A172 (cell line): ENCODE data around the gene PEX6. TPM values are rescaled to one million over a fixed set of nuclear protein-coding genes. Genes with fewer than 3 reads are reported as not detected.
"Not testable (repeated sequence)": the region's sequence is repeated elsewhere in the genome, so short reads cannot be mapped to it uniquely, and the experiment has no call there.

ENCODE experiments used
- DNase-seq: peaks from one replicate; pipeline ENCODE4 v3.0.0-alpha.2; 2015; ENCODE audit warnings: low spot score
- total RNA-seq: library from RNA; depleted of rRNA; stranded (reverse); fragments of >200 nt; shearing (Covaris generic); gene quantifications from 2 replicates; pipeline ENCODE4 v1.2.3, GENCODE V29; 2014

Gene PEX6
- total RNA-seq, 1 experiment from 2014 or later = 8.2 TPM

DNA sequence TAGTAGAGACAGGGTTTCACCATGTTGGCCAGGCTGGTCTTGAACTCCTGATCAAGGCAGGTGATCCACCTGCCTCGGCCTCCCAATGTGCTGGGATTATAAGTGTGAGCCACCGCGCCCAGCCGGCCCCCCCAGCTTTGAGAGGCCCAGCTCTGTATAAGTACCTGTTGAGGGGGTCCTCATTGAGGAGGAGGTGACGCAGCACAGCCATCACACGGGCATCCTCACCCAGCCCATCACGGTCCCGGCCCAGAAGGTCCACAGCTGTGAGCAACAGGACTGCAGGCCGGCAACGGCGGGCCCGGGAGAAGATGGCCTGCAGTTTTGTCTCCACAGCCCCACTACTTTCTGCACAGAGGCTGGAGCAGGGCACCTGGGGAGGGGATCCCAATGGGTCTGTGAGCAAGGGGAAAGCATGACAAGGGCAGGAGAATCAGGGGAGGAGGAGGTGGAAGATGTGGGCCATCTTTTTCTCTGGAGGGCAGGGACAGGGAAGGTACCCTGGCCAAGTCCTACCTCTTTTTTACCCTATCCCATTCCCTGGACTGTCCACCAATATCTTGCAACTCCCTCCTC, 10.8 kb downstream of the PEX6 start:
- no peak for DNase-seq

DNA sequence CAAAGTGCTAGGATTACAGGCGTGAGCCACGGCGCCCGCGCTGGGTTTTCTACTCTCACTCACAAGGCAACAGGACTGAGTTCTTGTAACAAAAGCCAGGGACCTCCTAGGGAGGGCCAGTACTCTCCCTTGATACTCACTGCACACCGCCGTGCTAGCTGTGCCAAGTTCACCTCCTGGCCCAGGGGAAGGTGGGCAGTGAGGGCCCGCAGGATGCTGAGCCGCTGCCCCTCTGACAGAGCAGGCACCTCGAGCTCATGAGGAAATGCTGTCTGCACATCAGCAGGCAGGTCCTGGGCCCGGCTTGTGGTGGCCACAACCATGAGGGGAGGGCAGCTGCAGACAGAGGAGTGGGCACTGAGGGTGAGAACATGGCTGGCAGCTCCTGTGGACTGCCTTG, 11.8 kb downstream of the PEX6 start:
- no peak for DNase-seq

DNA sequence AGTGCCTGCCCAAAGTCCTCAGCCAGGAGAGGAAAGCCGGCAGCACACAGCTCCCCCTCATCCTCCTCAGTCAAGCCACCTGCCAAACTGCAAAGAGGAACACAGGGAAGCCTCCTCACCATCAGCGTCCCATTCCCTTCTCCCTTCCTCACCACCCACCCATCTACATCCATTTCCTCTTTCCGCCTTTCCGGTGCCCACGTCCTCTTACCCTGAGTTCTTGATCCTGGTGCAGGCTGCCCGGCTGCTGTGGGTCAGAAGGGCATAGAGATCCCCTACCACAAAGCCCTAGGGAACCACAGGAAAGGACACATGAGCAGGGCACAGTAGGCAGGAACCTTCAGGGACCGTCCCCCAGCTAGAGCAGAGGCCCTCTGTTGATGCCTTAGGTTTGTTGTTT, 12.4 kb downstream of the PEX6 start:
- DNase-seq = no peak

DNA sequence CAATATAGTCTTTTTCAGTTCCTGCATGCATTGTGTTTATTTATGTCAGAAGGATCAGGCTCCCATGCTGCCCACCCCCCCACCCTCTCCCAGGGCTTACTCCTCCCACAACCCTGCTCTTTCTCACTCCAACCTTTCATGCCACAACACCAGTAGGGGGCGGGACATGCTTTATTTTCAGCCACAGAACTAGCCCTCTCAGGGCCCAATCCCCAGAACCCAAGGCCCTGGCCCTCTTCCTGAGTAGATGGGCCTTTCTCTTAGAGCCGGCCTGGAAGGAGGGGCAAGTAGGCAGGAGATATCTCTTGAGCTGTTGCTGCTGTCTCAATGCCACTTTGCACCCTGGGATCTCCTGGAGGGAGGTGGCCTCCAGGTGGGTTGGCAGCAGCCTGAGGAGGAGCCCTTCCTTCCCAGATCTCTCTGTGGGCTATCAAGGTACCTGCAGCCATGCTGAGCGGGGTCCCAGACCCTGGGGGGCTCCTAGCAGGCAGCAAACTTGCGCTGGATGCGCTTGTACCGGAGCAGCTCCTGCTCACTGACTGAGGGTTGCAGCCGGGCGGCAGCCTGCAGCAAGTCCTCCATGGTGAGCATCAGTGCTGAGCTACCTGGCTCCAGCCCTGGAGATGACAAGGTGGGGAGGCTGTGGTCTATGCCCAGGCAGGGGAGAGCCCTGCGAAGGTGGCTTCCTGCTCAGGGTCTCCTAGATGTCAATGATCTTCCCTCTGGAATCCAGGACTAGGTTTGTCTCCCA, 15.0 kb downstream of the PEX6 start:
- DNase-seq = peak; percentile 45

DNA sequence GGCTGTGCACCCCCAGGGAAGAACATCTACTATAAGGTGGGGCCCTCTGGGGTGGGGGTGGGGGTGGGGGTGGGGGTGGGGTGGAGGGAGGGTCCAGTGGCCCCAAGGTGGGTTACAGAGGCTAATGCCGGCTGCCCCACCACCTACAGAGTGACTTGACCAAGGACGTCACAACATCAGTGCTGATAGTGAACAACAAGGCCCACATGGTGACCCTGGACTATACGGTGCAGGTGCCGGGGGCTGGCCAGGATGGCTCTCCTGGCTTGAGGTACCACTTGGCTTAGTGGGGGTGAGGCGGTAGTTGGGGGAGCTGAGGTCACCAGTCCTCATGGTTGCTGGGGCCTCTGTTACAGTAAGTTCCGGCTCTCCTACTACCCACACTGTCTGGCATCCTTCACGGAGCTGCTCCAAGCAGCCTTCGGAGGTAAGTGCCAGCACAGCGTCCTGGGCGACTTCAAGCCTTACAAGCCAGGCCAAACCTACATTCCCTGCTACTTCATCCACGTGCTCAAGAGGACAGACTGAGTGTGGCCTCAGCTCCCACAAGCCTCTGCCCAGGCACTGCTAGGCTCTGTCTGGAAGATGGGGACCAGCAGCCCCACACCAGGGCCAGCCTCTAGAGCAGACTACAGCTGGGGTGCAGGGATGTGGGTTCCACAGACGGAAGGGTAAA, 15.7 kb downstream of the PEX6 start:
- DNase-seq = no peak

DNA sequence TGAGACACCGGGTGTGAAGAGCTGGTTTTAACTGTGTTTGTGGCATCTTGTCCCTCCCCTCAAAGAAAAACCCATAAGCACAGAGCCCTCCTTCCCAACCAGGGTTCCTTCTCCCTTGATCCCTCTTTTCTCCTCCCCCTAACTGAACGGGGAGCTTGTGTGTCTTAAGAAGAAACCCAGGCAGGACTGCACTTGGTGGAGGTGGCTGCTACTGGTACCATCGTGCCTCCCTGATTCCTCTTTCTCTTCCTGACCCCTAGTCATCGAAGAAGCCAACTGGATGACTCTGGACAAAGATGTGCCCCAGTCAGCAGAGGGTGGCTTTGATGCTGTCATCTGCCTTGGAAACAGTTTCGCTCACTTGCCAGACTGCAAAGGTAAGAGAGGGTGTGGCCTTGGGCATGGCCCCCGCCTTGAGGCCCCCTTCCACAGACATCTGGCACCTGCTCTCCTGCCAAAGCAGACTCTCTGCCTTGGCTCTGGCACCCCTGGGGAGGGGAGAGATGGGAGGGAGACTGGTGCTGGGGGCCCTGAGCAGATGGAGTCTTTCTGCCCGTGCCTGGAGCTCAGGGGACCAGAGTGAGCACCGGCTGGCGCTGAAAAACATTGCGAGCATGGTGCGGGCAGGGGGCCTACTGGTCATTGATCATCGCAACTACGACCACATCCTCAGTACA, 16.3 kb downstream of the PEX6 start:
- DNase-seq = no peak

DNA sequence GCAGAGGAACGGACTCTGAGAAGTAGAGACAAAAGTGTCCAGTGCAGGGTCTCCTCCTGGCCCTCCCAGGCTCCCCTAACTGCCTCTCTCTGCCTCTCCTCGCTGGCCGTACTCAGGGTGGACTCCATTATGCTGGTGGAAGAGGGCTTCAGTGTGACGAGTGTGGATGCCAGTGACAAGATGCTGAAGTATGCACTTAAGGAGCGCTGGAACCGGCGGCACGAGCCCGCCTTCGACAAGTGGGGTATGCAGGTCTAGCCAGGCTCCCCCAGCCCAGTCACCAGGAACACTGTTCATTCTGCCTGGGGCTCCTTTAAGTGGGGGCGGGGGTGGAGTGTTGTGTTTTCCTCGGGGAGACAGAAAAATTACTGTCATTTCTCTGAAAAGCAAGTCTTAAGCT, 16.9 kb downstream of the PEX6 start:
- DNase-seq = no peak

DNA sequence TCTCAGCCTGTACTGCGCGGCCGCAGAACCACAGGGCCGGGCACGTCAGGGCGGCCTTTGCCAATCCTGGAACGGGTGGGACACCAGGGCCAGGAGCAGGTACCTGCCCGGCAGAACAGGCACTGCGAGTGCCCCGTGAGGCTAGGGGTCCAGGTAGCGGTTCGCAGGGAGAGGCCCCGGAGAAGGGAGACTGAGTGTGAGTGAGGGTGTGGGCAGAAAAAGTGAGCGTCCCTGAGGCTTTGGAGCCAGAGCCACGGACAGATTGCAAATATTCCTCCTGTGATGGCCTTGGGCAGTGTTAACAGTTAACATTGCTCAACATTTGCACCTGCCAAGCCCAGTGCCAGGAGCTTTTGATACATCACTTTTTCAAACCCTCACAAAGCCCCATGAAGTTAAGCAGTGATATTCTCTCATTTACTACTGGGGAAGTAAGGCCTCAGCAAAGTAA, 17.9 kb downstream of the PEX6 start:
- no peak for DNase-seq

DNA sequence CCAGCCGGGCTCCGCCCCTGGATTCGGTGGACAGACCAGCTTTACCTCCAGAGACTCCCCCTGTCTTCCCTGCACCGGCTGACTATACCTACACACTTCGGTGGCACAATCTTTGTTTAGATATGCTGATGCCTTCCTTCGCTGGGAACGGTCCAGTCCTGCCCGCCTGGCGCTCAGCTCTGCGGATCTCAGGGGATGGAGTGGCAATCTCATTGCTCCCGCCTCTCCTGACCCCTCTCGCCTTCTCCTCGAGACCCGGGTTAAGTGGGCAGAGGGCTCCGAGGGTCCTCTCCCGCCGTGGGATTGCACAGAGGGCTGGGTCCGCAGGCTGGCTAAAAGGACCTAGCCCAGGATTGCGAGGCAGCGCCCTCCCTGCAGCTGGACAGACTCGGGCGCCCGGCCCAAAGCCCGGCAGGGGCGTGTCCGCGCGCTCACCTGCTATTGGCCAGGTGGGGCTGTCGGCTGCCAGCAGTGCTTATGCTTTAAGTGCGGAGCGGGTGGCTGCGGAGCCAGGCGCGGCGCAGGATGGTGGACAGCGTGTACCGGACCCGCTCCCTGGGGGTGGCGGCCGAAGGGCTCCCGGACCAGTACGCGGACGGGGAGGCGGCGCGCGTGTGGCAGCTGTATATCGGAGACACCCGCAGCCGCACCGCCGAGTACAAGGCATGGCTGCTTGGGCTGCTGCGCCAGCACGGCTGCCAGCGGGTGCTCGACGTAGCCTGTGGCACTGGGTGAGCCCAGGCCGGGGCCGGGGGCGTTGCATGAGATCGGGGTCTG, 18.6 kb downstream of the PEX6 start, which contains the start of gene GNMT:
Gene GNMT (plus strand): TSS at position 512 of the 777 bp plus-strand sequence. CDS start 14 bp downstream, at position 526.
- DNase-seq = no peak

DNA sequence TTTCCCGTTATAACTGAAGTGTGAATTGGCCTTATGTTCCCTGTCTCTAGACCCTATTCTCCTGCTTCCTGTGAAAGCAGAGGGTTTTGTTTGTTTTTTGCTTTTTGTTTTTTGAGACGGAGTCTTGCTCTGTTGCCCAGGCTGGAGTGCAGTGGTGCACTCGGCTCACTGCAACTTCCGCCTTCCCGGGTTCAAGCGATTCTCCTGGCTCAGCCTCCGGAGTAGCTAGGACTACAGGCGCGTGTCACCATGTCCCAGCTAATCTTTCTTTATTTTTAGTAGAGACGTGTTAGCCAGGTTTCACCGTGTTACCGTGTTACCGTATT, 19.1 kb downstream of the PEX6 start:
- DNase-seq = no peak

DNA sequence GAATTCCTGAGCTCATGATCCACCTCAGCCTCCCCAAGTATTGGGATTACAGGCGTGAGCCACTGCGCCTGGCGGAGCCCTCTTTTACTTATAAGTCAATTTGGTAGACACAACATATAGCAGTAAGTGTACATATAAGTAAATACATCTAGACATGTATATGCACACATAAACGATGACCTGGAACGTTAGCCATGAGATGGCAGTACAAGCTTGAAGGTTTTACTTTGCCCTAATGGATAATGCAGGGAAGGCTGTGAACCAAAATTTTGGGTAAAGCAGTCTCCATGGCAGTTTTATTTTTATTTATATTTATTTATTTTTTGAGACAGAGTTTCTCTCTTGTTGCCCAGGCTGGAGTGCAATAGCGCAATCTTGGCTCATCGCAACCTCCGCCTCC, 20.9 kb downstream of the PEX6 start:
- no peak for DNase-seq

DNA sequence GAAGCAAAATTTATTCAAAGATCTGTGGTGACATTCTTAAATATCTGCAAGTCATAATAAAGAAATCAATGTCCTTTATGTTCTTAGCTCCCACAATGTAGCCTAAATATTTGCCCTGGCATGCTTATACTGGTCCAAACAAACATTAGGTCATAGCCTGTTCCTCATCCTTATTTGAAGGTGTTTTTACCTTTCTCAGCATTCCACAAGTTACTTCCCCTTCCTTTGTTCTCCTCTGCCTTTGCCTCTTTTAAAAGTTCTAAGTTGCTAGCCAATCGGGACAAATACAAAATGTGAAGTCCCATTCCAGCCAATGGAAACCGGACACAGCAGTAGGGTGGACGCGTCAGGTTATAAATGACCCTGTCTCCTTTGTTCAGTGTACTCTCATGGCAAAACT, 24.6 kb downstream of the PEX6 start:
- not testable (repeated sequence) for DNase-seq

DNA sequence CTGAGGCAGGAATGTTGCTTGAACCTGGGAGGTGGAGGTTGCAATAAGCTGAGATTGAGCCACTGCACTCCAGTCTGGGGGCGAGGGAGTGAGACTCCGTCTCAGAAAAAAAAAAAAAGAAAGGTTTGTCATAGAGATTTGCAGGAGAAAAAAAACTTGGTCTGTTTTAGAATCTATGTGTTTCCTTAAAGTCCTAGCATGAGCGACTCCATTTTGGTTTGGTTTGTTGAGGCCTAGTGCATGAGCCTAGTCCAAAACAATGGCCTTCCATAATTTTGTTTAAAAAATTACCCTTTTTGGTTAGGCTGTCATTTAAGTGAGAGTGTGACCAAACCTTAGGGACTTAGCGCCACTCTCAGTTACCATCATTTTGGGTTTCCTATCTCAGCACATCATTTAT, 26.6 kb downstream of the PEX6 start:
- DNase-seq = no peak

DNA sequence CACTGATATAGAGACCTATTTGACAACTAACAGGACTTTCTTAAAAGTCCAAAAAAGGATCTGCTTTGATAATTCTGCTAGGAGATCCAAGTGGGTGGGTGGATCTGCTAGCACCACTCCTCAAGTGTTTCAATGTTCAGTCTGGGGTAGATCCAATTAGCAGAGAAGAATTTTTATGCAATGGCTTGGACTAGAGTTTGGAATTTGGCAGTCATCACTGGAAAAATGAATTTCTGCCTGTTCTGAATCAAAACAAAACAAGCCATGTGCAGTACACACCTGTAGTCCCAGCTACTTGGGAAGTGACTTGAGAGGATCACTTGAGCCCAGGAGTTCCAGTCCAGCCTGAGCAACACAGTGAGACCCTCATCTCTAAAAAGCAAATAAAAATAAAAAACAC, 31.0 kb downstream of the PEX6 start:
- no peak for DNase-seq

DNA sequence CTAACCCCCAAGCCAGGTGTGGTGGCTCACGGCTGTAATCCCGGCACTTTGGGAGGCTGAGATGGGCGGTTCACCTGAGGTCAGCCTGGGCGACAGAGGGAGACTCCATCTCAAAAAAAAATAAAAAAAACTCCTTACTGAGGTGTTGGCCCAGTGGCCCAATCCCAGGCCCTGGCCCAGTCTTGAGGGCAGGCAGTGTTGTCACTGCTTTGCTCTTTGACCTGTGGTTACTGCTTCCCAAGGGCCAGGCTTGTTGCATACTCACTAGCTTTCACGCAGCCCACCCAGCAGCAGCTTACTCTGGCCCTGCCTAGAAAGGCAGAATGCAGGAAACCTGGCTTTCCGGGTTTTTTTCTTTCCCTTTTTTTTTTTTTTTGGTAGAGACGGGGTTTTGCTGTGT, 36.5 kb downstream of the PEX6 start:
- DNase-seq = no peak

DNA sequence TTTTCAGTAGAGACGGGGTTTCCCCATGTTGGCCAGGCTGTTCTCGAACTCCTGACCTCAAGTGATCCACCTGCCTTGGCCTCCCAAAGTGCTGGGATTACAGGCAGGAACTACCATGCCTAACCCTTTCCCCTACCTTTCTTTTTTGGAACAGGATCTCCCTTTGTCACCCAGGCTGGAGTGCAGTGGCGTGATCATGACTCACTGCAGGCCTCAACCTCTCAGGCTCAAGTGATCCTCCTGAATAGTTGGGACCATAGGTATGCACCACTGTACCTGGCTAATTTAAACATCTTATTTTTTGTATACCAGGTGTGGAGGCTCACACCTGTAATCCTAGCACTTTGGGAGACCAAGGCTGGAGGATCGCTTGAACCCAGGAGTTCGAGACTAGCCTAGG, 37.6 kb downstream of the PEX6 start:
- not testable (repeated sequence) for DNase-seq

DNA sequence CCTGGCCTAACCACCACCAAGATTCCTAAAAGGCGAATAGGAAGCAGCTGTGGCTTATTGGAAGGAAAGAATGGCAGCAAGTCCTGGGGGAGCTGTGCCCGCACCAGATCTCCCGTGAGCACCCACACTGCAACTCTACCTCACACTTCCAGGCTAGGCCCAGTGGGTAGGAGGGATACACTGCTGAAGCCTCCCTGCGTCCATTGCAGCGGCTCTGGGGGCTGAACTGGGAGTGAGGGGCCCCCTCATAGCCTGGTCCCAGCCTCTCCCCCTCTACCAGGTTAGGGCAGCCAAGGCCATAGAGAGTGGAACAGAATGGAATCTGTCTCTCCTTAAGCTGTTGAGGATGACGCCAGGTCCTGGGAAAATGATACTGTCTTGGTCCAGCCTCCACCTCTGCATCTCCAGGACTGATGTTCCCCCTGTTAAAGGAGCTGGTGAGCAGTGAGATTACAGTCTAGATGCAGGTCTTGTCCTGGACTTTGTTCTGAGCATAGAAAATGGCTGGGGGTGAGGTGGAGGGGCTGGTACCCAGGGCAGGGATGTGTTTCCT, 38.4 kb downstream of the PEX6 start:
- no peak for DNase-seq

DNA sequence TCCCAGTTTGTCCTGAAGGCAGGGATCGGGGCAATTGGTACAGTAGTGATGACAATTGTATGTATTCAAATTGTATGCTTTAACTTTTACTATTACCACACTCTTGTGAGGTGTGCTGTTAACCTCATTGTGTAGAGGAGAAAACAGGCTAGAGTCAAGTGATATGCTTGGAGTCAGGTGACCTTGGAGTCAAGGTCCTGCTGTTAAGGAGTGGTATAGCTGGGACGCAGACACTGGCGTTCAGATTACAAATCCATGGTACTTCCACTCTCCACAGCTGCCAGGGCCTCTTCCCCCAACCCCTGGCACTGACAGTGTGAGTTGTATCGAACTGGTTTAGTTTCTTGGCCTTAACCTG, 39.2 kb downstream of the PEX6 start:
- DNase-seq = no peak

DNA sequence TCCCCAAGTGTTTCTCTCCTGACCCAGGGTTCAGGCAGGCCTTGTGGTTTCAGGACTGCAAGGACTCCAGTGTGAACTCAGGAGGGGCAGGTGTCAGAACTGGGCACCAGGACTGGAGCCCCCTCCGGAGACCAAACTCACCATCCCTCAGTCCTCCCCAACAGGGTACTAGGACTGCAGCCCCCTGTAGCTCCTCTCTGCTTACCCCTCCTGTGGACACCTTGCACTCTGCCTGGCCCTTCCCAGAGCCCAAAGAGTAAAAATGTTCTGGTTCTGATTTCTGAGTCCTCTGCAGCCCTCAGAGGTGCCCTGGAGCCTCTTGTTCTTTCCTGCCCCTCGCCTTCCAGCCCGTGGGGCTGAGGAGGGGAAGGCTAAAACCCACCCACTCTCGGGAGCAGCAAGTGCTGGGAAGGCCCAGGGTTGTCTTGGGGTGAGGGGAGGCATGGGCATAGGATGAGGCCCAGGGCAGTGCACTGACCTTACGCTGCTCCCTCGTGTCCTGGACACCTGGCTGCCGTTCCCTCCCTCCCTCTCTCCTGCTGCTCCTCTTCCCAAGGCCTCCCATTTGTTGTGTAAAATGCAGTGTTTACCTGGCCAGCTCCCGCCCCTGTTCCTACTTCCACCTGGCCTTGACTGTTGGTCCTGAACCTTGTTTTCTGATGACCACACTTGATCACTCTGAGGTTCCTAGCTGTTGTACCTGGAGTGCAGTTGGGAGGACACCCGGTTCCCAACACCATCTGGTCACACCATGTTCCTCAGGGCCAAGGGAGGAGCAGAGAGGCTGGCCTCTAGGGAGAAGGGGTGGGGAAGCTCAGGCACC, 39.8 kb downstream of the PEX6 start:
- DNase-seq = no peak

DNA sequence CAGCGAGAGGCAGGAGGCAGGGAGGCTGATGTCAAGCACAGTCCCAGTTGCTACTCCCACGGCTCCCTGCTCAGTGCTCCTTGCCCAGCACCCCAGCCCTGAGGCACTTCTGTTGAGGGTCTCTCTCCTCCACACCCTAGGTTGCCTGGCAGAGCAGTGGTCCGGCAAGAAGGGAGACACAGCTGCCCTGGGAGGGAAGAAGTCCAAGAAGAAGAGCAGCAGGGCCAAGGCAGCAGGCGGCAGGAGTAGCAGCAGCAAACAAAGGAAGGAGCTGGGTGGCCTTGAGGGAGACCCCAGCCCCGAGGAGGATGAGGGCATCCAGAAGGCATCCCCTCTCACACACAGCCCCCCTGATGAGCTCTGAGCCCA, 40.6 kb downstream of the PEX6 start:
- DNase-seq = no peak
